CD14-positive monocyte (primary cell): ENCODE results near the gene MTMR12. TPM values are rescaled to one million over a fixed set of nuclear protein-coding genes. Genes with fewer than 3 reads are reported as not detected.

Experiments
- DNase-seq, 3 donors: peaks; one replicate each; pipeline ENCODE4 v3.0.0-alpha.2; 2011 to 2022
- H2AFZ ChIP-seq: 2 replicates; pipeline ENCODE4 v1.6.0; 2012; ENCODE audit warnings: mild to moderate bottlenecking, low read depth, low read length, inconsistent platforms; ENCODE audit not compliant: insufficient read depth, poor library complexity, severe bottlenecking
- H3K27ac ChIP-seq, 2 donors: 1 replicate in 1 of 2; 2 replicates in 1 of 2; pipeline ENCODE4 v1.5.1; 2012 to 2013; ENCODE audit warnings: low read length in 2 of 2, control low read depth in 1 of 2, inconsistent platforms in 1 of 2, low read depth in 1 of 2, mild to moderate bottlenecking in 1 of 2
- H3K27me3 ChIP-seq, 2 donors: one replicate each; pipeline versions ENCODE4 v1.6.0 to v1.6.1; 2011 to 2013; ENCODE audit warnings: low read length in 2 of 2; ENCODE audit not compliant: control insufficient read depth in 2 of 2, insufficient read depth in 2 of 2
- H3K36me3 ChIP-seq, 2 donors: replicated peaks in 1 of 2; 1 replicate in 1 of 2; 2 replicates in 1 of 2; pipeline versions ENCODE4 v1.5.1 to v1.6.1; 2012 to 2013; ENCODE audit warnings: low read length in 2 of 2, control low read depth in 1 of 2, inconsistent platforms in 1 of 2, mild to moderate bottlenecking in 1 of 2; ENCODE audit not compliant: insufficient read depth in 2 of 2, control insufficient read depth in 1 of 2
- H3K4me1 ChIP-seq, 2 donors: 1 replicate in 1 of 2; 2 replicates in 1 of 2; pipeline versions ENCODE4 v1.5.1 to v1.6.1; 2012 to 2013; ENCODE audit warnings: low read length in 2 of 2, control low read depth in 1 of 2, inconsistent platforms in 1 of 2, mild to moderate bottlenecking in 1 of 2, moderate library complexity in 1 of 2; ENCODE audit not compliant: insufficient read depth in 2 of 2, control insufficient read depth in 1 of 2
- H3K4me2 ChIP-seq: replicated peaks from 2 replicates; pipeline ENCODE3; 2012; ENCODE audit warnings: low read length, moderate library complexity, mild to moderate bottlenecking; ENCODE audit not compliant: poor library complexity, severe bottlenecking; ENCODE audit errors: extremely low read depth
- H3K4me3 ChIP-seq, 3 experiments: fragments of 200-600 bp in 1 of 3; sonication (generic) in 1 of 3; replicated peaks in 1 of 3; 1 replicate in 2 of 3; 2 replicates in 1 of 3; pipeline ENCODE4 v1.5.1; 2011 to 2013; ENCODE audit warnings: low read length in 3 of 3, mild to moderate bottlenecking in 3 of 3, control low read depth in 2 of 3, low read depth in 2 of 3, inconsistent platforms in 1 of 3, moderate library complexity in 1 of 3
- H3K79me2 ChIP-seq: 2 replicates; pipeline ENCODE4 v1.6.0; 2012; ENCODE audit warnings: mild to moderate bottlenecking, control low read depth, inconsistent platforms, low read length, moderate library complexity; ENCODE audit not compliant: insufficient read depth
- H3K9ac ChIP-seq: 2 replicates; pipeline ENCODE4 v1.6.0; 2017; ENCODE audit warnings: low read length, mild to moderate bottlenecking; ENCODE audit not compliant: insufficient read depth, poor library complexity, severe bottlenecking
- H3K9me3 ChIP-seq, 2 donors: replicated peaks in 1 of 2; 1 replicate in 1 of 2; 2 replicates in 1 of 2; pipeline versions ENCODE4 v1.5.1 to v1.6.1; 2012 to 2013; ENCODE audit warnings: low read length in 2 of 2, control low read depth in 1 of 2; ENCODE audit not compliant: control insufficient read depth in 1 of 2, insufficient read depth in 1 of 2
- H4K20me1 ChIP-seq: 2 replicates; pipeline ENCODE4 v1.6.0; 2012; ENCODE audit warnings: mild to moderate bottlenecking, low read length, control low read depth, moderate library complexity; ENCODE audit not compliant: insufficient read depth
- H3K27ac Mint-ChIP-seq, 7 donors: one replicate each; pipeline ENCODE4 v1.8.0; 2020; ENCODE audit warnings: mild to moderate bottlenecking in 7 of 7, mixed read lengths in 7 of 7, moderate library complexity in 6 of 7, inconsistent platforms in 2 of 7
- H3K27me3 Mint-ChIP-seq, 3 donors: one replicate each; pipeline ENCODE4 v1.8.0; 2021 to 2022; ENCODE audit warnings: low read depth in 3 of 3, mild to moderate bottlenecking in 3 of 3, mixed read lengths in 3 of 3, moderate library complexity in 3 of 3, inconsistent platforms in 1 of 3
- H3K36me3 Mint-ChIP-seq, 2 donors: one replicate each; pipeline ENCODE4 v1.8.0; 2020; ENCODE audit warnings: mixed read lengths in 2 of 2, inconsistent platforms in 1 of 2, mild to moderate bottlenecking in 1 of 2
- H3K4me1 Mint-ChIP-seq: one replicate; pipeline ENCODE4 v1.8.0; 2020; ENCODE audit warnings: mild to moderate bottlenecking, mixed read lengths
- H3K4me3 Mint-ChIP-seq, 2 donors: one replicate each; pipeline ENCODE4 v1.8.0; 2020; ENCODE audit warnings: mild to moderate bottlenecking in 2 of 2, mixed read lengths in 2 of 2, moderate library complexity in 1 of 2
- H3K9me3 Mint-ChIP-seq, 7 donors: one replicate each; pipeline ENCODE4 v1.8.0; 2020 to 2022; ENCODE audit warnings: mixed read lengths in 7 of 7, mild to moderate bottlenecking in 6 of 7, moderate library complexity in 6 of 7, inconsistent platforms in 2 of 7
- WGBS: methylation state at CpG from one replicate; pipeline ENCODE4 v1.1.5; 2013; ENCODE audit warnings: missing lambda C conversion rate; ENCODE audit not compliant: insufficient coverage; 5-methylcytosine and 5-hydroxymethylcytosine counted together
- intact Hi-C, 2 donors: fragments of 100-400 bp; cut with micrococcal nuclease; formaldehyde crosslinking; loops; one replicate each; pipeline versions ENCODE4 v1.15.0 to v1.15.1; 2023
- polyA plus RNA-seq, 3 donors: library from polyadenylated mRNA; depleted of rRNA in 1 of 3; unstranded in 2 of 3; stranded (reverse) in 1 of 3; fragments of 300-500 nt in 2 of 3; fragments of >200 nt in 1 of 3; fragmentation: Illumina TruSeq in 2 of 3; gene quantifications; 1 replicate in 2 of 3; 2 replicates in 1 of 3; pipeline ENCODE4 v1.2.3, GENCODE V29; 2012 to 2021
- TF ChIP-seq, protein P1 (sequence below): fragments of 200-600 bp; IDR thresholded peaks from one replicate; pipeline ENCODE4 v1.8.0; 2022; ENCODE audit warnings: antibody characterized with exemption, mild to moderate bottlenecking

Gene MTMR12
- polyA plus RNA-seq, 3 donors, result 10.3 to 19.0 (median 17.3) TPM

GRCh38 chr5:32312197-32312594 is 543 bp downstream of the MTMR12 start:
- Mint-ChIP-seq H3K27me3 (peaks cover 1 to 5% (median 2%) of the 10 kb centered on the region in 3 donors), H3K27ac (peak overlapping the region; percentile 8 to 89 (median 83)), H3K4me3 (peak overlapping the region; percentile 92 to 97), H3K36me3 (peaks cover 0 to 12% of the 10 kb centered on the region in 2 donors), H3K4me1 (peaks cover 42% of the 10 kb centered on the region), H3K9me3 (no peaks in the 10 kb centered on the region)
- no peaks in the 10 kb centered on the region for H3K9me3 ChIP-seq
- TF ChIP-seq, protein P1, sequence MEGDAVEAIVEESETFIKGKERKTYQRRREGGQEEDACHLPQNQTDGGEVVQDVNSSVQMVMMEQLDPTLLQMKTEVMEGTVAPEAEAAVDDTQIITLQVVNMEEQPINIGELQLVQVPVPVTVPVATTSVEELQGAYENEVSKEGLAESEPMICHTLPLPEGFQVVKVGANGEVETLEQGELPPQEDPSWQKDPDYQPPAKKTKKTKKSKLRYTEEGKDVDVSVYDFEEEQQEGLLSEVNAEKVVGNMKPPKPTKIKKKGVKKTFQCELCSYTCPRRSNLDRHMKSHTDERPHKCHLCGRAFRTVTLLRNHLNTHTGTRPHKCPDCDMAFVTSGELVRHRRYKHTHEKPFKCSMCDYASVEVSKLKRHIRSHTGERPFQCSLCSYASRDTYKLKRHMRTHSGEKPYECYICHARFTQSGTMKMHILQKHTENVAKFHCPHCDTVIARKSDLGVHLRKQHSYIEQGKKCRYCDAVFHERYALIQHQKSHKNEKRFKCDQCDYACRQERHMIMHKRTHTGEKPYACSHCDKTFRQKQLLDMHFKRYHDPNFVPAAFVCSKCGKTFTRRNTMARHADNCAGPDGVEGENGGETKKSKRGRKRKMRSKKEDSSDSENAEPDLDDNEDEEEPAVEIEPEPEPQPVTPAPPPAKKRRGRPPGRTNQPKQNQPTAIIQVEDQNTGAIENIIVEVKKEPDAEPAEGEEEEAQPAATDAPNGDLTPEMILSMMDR, result no peak
- H3K79me2 ChIP-seq, result peaks cover 50% of the 10 kb centered on the region
- peak overlapping the region; percentile 91 for H3K9ac ChIP-seq
- intact Hi-C loops, result loop anchor here (5.0 to 10.0 kb wide), 3 partner anchors 77 to 140 kb away; partner anchors contain the start of gene GOLPH3 (in 1 of the 2)
- peaks cover 25% of the 10 kb centered on the region for H4K20me1 ChIP-seq
- no peaks in the 10 kb centered on the region for H3K36me3 ChIP-seq
- no peaks in the 10 kb centered on the region for H3K27me3 ChIP-seq
- DNase-seq, result peak in 1 of 3 donors; percentile 28
- peak overlapping the region; percentile 87 for H3K4me2 ChIP-seq
- H3K27ac ChIP-seq, result peak overlapping the region; percentile 16 to 82
- H2AFZ ChIP-seq, result peak overlapping the region; percentile 90
- H3K4me1 ChIP-seq, result peaks cover 37 to 44% of the 10 kb centered on the region in 2 donors
- 0% methylated on average over 34 of the region's 34 CpGs for WGBS
- H3K4me3 ChIP-seq, result peak overlapping the region; percentile 48 to 88 (median 82)

DNA sequence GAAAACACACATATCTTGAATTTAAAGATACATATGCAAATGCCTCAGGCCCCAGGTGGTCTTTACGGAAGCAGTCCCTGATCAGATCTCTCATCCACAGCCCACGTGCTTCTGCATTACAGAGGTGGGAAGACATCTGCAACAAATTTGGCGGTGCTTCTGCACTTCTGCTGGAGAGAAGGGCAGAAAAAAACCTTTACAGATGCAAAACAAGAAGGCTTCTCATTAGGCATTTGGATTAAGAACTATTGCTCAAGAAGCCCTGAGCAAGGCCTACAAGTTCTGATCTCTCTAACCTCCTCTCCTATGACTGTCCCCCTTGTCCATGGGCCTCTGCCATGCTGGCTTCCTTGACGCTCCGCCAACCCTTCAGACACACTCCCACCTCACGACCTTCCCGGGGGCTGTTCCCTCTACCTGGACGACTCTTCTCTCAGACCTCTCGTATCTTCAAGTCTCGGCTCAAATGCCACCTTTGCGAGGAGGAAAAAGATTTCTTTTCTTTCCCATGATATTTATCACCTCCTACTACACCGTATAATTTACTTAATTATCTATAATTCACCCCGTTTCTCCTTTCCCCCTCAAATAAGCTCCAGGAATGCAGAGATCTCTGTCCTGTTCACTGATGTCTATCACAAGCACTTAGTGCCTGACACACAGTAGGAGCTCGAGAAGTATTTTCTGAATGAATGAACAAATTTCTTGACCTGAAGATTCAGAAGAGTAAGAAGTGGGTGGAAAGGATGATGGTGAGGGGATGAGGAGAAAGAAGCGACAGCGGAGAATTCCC is 1.1 kb downstream of the MTMR12 start:
- peaks cover 42% of the 10 kb centered on the region for H3K4me1 Mint-ChIP-seq
- Histone ChIP-seq H3K36me3 (no peaks in the 10 kb centered on the region), H3K9ac (peak overlapping the region; percentile 91), H3K27ac (peak overlapping the region in 1 of 2 donors; percentile 82), H3K9me3 (no peaks in the 10 kb centered on the region), H3K4me1 (peaks cover 37 to 44% of the 10 kb centered on the region in 2 donors), H3K4me3 (peak overlapping the region; percentile 48 to 88 (median 82)), H3K4me2 (peak overlapping the region; percentile 87), H2AFZ (peak overlapping the region; percentile 90), H3K79me2 (peaks cover 56% of the 10 kb centered on the region), H4K20me1 (peaks cover 28% of the 10 kb centered on the region), H3K27me3 (no peaks in the 10 kb centered on the region)
- H3K27ac Mint-ChIP-seq, result peak overlapping the region; percentile 8 to 89 (median 83)
- intact Hi-C loops, result loop anchor here (5.0 to 10.0 kb wide), 3 partner anchors 77 to 139 kb away; partner anchors contain the start of gene GOLPH3 (in 1 of the 2)
- TF ChIP-seq, protein P1, result no peak
- H3K4me3 Mint-ChIP-seq, result peak overlapping the region; percentile 92 to 97
- H3K36me3 Mint-ChIP-seq, result peaks cover 0 to 14% of the 10 kb centered on the region in 2 donors
- H3K27me3 Mint-ChIP-seq, result peaks cover 1 to 5% (median 2%) of the 10 kb centered on the region in 3 donors
- 56% methylated on average over 13 of the region's 16 CpGs for WGBS
- H3K9me3 Mint-ChIP-seq, result no peaks in the 10 kb centered on the region
- no peak for DNase-seq
